LoVo (cell line): ENCODE data around the gene POU2AF2.
A peak's percentile ranks its signal among the peaks of the same experiment; 100 is the strongest.

Experiments
- DNase-seq: peaks from one replicate; pipeline ENCODE4 v3.0.0-alpha.2; 2016; ENCODE audit warnings: low spot score

POU2AF2 gene

GRCh38 chr11:111331711-111332479, 86.4 kb downstream of the POU2AF2 start:
- DNase-seq: no peak

- peak; percentile 50 for DNase-seq
Observed at GRCh38 chr11:111334532-111335502, 89.3 kb downstream of the POU2AF2 start.

- DNase-seq: no peak
Observed at GRCh38 chr11:111335549-111335948, 90.0 kb downstream of the POU2AF2 start.
